Inferior parietal cortex (tissue), 1 donor: ENCODE data around the gene NUP133.

ENCODE experiments used
- DNase-seq: peaks from one replicate; pipeline ENCODE4 v3.0.0-alpha.2; 2016; ENCODE audit errors: extremely low spot score

Gene NUP133

DNA sequence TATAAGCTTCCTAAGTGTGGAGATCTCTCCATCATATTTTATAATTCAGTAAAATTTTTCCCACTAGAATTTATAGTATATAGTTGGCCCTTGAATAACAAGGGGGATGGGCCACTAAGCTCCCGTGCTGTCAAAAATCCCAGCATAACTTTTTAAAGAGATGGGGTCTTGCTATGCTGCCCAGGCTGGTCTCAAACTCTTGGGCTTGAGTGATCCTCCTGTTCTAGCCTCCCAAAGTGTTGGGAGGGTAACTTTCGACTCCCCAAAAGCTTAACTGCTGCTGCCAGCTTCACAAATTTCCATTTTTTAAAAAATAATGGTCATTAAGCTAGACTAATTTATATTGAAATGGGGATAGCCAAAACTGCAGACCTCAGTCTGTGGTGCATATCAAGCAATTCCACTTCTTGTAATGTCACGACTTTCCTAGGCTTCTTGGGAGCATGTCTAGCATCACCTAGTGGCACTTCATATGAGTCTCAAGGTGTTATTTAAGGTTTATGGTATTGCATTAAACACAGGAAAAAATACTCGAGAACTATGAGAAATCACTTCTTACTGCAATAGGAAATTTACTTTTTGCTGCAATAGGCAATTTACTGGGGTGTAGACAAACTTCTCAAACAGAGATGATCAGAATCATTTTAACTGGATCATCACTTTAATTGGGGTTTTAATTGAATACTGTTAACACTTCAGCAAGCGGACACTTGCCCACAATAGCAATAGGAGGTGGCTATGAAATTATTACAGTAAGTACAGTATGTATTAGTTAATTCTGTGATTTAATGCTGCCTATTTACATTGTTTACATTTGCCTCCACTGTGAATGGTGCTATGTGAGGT lies 55.0 kb downstream of the NUP133 start:
- DNase-seq: no peak

DNA sequence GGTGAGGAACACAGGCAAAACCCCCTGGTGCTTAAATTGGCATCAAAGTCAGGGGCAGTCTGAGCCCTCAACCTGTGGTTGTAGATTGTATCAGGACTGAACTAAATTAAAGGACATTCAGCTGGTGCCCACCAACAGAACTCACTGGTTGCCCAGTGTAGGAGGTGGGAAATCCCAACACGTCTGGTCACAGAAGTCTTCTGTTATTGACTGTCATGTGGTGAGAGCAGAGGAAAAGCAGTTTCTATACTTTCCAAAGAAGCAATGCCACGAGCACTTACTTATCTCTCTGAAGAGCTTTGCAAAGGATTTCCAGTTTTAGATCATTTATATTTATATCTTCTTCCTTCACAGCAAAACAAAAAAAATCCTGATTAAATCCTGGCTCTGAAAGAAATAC lies 59.3 kb downstream of the NUP133 start:
- no peak for DNase-seq

DNA sequence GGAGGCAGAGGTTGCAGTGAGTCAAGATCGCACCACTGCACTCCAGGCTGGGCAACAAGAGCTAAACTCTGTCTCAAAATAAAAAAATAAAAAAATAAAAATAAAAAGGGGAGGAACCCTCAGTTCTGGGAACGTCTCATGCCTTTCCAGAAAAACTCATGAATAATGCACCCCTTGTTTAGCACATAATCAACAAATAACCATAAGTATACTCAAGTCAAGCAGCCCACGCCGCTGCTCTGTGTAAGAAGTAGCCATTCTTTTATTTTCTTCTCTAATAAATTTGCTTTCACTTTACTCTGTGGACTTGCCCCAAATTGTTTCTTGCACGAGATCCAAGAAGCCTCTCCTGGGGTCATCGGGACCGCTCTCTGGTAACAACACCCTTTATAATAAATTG lies 59.8 kb downstream of the NUP133 start:
- no peak for DNase-seq

DNA sequence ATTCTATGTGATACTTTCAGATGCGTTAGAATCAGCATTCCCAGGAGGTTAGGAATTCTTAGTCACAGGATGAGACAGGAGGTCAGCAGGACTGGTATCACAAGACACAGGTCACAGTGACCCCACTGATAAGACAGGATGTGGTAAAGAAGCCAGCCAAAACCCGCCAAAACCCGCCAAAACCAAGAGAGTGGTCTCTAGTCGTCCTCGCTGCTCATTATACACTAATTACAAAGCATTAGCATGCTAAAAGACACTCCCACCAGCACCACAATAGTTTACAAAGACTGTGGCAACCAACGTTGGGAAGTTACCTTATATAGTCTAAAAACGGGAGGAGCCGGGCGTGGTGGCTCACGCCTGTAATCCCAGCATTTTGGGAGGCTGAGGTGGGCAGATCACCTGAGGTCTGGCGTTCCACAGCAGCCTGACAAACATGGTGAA lies 60.3 kb downstream of the NUP133 start:
- no peak for DNase-seq

DNA sequence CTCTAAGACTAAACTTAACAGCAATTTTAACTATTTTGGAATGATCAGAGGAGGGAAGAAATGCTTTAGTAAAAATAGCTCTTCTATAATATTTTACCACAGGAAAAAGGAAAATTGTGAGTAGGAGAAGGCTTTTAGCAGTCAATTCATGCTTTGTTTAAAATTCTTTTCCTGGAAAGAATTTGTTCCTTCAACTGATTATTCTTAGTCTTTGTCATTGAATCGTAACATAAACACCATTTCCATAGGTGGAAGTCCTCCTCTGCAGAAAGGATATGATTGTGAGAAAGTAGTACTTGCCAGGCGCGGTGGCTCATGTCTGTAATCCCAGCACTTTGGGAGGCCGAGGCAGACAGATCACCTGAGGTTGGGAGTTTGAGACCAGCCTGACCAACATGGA lies 62.3 kb downstream of the NUP133 start:
- no peak for DNase-seq

DNA sequence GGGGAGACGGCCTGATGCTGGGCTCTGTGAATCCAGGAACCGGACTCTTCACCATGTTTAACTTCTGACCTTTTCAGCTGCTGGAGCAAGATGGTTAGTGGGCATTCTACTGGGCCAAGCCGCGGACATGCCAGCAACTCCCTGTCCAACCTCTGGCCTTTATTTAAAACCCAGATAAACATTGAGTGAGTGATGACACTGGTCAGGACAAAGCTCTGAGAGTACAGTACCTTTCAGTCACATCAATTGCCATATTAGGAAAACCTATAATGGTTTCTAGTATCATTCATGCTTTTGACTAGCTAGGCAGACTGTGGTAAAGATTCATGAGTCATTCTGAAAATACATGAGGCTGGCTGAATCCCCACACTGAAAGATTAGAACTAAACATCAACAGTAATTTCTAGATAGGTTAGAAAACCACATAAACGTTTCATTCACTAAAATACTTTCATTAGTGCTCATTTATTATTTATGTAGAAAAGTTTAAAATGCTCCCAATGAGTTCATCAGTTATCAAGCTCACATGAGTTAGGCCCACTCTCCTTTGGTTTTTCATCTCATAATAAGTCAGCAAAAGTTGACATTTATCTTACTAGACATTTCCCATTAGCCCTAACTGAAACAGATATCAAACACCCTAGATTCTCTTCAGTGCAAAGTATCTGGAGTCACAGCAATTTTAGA lies 67.1 kb downstream of the NUP133 start:
- no peak for DNase-seq

DNA sequence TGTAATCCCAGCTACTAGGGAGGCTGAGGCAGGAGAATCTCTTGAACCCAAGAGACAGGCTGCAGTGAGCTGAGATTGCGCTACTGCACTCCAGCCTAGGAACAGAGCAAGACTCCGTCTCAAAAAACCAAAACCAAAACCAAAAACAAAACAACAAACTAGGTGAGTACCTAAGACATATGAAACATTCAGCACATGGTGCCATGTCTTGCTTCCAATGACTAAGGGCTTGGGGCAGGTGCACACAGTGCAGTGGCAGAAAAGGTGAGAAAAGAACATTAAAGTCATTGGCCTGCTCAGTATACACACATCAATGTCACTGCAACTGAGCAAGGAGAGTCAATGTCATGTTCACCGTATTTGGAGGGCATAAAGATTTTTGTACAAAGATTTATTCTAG lies 70.1 kb downstream of the NUP133 start:
- DNase-seq: no peak

DNA sequence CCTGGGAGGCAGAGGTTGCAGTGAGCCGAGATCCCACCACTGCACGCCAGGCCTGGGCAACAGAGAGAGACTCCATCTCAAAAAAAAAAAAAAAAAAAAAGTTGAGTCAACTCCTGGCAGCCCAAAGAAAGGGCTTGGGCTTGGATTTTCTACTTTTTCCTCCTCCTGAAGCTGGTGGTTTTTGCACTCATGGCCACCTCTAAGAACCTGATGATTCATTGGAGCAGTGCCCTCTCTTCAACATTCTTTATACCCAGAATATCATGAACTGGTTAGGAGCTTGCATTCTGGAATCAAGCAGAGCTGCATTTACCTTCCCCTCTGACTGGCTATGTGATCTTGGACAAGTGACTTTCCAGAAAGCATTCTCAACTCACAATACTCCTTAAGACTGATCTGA lies 70.7 kb downstream of the NUP133 start:
- no peak for DNase-seq

DNA sequence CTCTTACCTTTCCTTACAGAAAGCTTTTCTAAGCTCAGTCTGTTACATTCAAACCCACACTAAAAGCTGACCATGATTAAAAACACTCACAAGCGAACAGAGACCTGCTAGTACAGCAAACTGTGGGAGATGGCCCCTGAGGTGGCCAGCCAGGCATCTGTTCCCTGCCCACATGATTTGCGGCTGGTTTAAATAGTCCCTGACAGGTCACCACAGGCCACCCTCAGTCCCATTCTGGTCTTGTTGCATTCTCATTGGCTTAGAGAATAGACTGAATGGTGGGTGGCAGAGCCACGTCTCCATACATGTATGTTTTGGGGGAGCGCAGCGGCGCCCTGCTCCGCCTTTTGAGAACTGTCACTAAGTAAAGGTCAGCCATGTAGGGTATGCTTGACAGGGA lies 71.9 kb downstream of the NUP133 start:
- no peak for DNase-seq

DNA sequence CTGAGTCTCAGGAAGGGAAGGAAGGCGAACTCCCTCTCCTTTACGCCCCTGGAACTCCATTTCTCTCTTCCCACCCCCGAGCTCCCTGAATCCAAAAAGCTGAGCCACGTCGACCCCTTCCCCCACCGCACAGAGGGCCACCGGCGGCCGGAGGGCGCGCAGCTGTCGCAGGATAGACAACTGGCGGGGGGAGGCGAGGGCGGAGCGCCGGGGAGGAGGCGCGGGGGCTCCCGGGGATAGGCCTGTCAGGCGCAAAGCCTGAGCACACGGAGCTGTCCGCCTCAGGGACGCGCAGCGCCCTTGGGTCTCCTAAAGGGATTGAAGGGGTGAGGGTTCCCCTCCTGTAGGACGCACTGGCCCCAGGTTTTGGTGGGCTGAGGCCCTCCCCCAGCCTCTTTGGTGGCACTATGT lies 73.5 kb downstream of the NUP133 start:
- DNase-seq: no peak

DNA sequence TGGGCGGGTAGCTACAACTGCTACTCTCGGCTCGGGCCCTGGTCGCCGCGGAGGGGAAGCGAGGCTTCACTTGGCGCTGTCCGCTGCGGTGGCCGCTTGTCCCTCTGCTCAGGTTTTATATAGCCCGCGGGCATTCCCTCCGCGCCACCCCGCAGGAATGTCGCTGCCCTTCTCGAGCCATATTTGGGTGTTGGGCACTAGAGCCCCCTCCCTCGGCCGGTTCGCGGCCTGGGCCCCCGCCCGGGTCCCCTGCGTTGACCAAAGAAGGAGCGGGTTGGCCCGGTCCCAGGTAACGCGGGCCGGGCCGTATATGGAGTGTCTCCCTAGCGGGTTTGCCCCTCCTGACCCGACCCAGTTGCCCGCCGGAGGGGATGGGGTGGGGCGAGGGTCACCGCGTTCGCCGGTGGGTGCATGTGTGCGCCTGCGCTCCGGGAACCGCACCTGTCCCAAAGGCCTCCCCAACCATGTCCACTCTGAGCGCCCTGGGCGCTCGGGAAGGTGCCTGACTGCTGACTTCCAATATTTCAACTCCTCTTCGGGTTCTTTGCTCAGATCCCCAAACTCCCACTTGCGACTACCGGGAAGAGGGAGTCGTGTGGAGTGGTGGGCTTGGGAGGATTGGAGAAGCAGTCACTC lies 74.0 kb downstream of the NUP133 start, which contains the start of gene ACTA1:
Gene ACTA1 (minus strand): TSS at position 90 of the 636 bp plus-strand sequence. CDS start 979 bp downstream, outside the sequence.
- DNase-seq: no peak

DNA sequence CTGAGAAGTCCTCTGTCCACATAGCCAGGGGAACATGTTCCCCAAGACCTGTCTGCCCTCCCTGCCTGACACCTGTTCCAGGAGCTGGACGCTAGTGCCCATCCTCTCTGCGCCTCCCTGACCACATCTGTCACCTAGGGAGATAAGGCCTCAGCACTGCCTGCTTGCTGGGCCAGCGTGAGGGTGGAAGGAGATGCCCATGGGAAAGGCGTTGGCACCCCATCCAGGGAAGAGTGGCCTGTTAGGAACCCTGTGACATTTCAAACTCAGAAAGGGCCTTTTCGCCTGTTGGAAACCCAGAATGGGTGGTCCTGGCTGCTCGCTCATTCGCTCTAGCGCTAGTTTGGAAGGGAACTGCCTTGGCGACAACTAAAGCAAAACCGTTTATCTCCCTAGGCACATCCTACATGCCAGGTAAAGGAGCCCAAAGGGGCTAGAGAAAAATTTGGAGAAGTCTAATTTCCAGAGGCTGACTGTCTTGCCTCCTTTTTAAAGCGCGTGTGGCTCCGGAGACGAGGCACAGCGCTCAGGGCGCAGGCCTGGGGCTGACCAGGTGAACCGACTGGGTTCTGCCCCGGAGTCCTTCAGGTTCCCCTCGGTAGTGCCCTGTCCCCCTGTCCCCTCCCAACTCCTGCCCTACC lies 74.7 kb downstream of the NUP133 start:
- DNase-seq: no peak

DNA sequence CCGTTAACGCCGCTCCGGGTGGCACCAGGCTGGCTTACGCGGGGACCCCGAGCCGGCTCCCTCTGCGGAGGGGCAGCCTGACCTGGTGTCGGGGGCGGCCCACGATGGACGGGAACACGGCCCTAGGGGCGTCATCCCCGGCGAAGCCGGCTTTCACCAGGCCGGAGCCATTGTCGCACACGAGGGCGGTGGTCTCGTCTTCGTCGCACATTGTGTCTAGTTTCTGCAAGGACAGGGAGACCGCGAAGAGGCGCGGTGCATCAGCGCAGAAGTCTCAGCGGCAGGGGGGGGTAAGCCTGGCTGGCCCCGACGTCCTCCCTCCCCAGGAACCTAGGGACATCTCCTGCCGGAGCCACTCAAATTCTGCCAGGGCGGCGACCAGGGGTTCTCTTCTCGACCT lies 75.2 kb downstream of the NUP133 start:
- no peak for DNase-seq

DNA sequence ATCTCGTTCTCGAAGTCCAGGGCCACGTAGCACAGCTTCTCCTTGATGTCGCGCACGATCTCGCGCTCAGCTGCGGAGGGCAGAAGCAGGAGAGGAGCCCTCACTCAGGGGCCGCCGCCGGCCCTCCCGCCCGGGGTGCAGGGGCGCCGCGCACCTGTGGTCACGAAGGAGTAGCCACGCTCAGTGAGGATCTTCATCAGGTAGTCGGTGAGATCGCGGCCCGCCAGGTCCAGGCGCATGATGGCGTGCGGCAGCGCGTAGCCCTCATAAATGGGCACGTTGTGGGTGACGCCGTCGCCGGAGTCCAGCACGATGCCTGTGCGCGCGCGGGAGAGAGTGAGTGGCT lies 76.1 kb downstream of the NUP133 start:
- no peak for DNase-seq

DNA sequence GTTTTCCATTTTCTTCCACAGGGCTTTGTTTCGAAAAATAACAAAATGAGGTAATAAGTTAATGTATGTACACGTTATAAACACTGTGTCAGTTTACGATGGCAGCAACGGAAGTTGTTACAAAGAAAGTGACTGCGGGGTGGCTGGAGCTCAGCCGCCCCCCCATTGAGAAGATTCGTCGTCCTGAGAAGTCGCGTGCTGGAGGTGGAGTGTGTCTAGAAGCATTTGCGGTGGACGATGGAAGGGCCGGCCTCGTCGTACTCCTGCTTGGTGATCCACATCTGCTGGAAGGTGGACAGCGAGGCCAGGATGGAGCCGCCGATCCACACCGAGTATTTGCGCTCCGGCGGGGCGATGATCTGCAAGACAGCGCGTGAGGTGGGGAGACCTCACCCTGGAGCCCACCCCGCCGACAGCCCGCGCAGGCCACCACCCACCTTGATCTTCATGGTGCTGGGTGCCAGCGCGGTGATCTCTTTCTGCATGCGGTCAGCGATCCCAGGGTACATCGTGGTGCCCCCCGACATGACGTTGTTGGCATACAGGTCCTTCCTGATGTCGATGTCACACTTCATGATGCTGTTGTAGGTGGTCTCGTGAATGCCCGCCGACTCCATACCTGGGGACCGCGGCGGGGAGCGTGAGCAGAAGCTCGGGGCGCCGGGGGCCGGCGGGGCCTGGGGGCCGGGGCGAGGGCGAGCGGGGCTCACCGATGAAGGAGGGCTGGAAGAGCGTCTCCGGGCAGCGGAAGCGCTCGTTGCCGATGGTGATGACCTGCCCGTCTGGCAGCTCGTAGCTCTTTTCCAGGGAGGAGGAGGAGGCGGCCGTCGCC lies 76.6 kb downstream of the NUP133 start:
- DNase-seq: no peak

DNA sequence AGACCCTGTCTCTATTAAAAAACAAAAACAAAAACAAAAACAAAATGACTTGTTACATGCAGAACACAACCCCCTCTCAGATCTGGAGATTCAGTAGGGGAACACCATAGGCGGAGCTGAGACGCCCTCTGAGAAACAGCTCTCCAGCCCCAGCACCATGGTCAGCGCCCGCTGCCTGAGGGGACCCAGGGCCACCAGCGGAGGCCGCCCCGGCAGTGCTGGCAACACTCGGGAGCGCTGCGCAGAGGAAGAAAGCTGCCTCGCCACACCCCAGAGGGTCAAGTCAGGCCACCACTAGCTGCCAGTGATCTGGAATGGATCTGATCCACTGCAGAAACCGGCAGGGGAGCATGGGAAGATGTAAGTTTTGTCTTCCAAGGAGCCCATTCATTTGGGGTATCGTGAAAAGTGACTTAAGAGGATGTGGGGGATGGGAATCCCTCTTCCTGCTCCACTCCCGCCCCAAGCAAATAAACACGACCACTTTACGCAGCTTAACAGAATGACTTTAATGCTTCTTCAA lies 77.3 kb downstream of the NUP133 start:
- DNase-seq: no peak

DNA sequence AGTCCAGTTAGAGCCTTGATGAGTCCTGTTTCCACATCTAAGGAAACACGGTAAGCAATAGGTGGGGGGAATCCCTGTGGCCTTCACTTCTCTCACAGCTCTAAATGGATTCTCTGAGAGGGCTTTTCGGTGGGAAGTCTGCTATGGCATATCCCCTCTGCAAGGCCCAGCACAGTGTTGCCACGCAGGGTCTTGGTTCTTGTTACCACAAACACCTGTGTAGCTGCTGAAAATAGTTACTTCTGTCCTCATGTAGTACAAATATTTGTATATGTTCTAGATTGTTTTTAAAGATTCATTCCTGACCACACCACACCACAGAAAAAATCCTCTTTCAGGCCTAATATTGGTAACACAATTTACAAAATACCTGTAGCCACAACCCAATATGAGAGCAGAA lies 79.9 kb downstream of the NUP133 start:
- DNase-seq: no peak

DNA sequence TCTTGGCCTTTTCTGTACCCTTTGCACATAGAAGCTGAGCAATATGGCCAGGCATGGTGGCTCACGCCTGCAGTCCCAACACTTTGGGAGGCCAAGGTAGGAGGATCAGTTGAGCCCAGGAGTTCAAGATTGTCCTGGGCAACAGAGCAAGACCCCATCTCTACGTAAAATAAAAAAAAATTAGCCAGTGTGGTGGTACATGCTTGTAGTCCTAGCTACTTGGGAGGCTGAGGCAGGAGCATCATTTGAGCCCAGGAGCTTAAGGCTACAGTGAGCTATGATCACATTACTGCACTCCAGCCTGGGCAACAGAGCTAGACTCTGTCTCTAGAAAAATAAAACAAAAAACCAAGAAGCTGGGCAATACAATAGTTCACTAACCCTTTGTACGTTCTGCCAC lies 80.6 kb downstream of the NUP133 start:
- DNase-seq: no peak

DNA sequence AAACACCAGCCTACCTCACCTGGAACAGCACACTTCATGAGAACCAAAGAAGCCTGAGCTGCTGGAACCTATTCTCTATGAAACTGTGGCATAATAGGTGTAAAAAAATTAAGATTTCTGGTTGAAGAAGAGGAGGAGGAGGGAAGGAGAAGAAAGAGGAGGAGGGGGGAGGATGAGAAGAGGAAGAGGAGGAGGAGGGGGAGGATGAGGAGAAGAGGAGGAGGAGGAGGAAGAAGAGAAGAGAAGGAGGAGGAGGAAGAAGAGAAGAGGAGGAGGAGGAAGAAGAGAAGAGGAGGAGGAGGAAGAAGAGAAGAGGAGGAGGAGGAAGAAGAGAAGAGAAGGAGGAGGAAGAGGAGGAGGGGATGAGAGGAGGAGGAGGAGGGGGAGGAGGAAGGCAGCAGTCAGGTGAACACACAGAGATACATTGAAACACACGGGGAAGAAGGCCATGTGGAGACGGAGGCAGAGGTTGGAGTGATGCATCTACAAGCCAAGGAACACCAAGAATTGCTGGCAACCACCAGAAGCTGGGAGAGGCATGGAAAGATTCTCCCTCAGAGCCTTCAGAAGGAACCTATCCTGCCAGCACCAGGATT lies 82.5 kb downstream of the NUP133 start:
- no peak for DNase-seq

DNA sequence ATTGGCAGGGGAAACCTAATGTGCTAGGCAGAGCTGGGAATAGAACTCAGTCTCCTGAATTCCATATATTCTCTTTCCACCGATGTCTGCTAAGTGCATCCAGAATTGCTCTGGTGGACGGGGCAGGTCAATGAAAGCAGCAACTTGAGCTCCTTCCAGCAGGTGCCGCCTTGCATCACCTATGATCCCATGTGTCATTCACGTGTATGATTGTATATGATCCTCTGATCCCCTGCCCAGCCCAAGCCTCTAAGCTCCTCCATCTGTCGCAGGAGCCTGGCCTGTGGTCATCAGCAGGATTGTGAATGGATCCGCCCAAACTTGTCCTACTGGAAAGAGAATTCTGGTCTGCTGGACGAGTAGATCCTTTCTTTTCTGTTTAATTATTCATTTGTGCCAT lies 87.4 kb downstream of the NUP133 start:
- DNase-seq: no peak

DNA sequence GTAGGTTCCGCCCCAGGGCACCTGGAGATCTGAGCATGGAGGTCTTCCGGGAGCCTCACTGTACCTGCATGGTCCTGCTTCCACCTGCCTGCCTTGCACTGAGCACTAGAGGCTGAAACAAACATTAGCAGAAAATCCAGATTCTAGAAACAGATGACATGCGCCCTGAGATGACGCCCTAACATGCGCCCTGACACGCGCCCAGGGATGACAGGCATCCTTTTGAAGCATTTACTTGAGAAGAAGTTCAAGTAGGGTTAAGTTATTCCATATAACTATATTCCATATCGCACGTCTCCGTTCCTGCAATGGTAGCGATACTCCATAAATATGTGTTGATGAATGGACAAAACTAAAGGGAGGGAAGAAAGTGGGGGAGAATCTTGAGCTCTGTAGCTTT lies 87.9 kb downstream of the NUP133 start:
- no peak for DNase-seq
